Left colon (tissue), 2 donors: Measurements from ENCODE around the gene GPN2. TPM values are rescaled to one million over a fixed set of nuclear protein-coding genes. Genes with fewer than 3 reads are reported as not detected.
"Not testable (repeated sequence)": the region's sequence is repeated elsewhere in the genome, so short reads cannot be mapped to it uniquely, and the experiment has no call there.

Source experiments
- ATAC-seq: fragments of 200-7000 bp; cut with Tn5 transposase; one replicate; pipeline ENCODE4 v1.9.1; 2020; ENCODE audit warnings: mild to moderate bottlenecking, moderate library complexity
- DNase-seq, 2 donors: peaks; one replicate each; pipeline ENCODE4 v3.0.0-alpha.2; 2020
- intact Hi-C, 2 donors: fragments of 100-400 bp; cut with DNase I in 1 of 2; cut with micrococcal nuclease in 1 of 2; formaldehyde crosslinking; loops; one replicate each; pipeline versions ENCODE4 v1.11.2 to v1.14.0; 2022; cut with DNase I, micrococcal nuclease
- total RNA-seq, 2 donors: library from RNA; stranded (reverse); fragmentation: NEBNext Ultra II Directional; extraction: Animal tissue kit (Norgen Biotek cat#: 25700); gene quantifications; one replicate each; pipeline ENCODE4 v1.2.1, GENCODE V29; 2021
- donor health status: DM: no; HTN: no; CAD: no.
- donor health status: DM: yes; HTN: yes; CAD: no.

GPN2 gene
- total RNA-seq, 2 donors from 2014 or later = 33.8 to 38.8 TPM

DNA sequence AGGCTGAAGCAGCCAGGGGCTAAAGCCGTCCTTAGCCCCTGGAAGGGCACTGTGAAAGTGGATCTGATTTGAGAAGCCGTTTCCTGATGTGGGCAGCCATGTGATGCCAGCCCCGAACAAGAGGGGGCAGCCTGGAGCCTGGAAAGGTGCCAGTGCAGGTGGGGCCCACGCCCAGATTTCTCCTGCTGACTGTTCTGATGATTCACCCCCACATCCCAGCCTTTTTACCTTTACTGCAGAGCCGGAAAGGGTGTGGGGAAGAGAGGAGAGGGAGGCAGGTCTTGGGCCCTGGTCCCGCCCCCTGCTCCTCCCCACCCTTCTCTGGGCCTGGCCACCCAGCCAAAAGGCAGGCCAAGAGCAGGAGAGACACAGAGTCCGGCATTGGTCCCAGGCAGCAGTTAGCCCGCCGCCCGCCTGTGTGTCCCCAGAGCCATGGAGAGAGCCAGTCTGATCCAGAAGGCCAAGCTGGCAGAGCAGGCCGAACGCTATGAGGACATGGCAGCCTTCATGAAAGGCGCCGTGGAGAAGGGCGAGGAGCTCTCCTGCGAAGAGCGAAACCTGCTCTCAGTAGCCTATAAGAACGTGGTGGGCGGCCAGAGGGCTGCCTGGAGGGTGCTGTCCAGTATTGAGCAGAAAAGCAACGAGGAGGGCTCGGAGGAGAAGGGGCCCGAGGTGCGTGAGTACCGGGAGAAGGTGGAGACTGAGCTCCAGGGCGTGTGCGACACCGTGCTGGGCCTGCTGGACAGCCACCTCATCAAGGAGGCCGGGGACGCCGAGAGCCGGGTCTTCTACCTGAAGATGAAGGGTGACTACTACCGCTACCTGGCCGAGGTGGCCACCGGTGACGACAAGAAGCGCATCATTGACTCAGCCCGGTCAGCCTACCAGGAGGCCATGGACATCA is 27.1 kb downstream of the GPN2 start, which contains the start of gene SFN:
Gene SFN (plus strand): TSS at position 369 of the 904 bp plus-strand sequence. CDS start 64 bp downstream, at position 433.
- ATAC-seq = peak; percentile 73
- intact Hi-C loops = no loop called here
- DNase-seq = peak; percentile 88 to 92

DNA sequence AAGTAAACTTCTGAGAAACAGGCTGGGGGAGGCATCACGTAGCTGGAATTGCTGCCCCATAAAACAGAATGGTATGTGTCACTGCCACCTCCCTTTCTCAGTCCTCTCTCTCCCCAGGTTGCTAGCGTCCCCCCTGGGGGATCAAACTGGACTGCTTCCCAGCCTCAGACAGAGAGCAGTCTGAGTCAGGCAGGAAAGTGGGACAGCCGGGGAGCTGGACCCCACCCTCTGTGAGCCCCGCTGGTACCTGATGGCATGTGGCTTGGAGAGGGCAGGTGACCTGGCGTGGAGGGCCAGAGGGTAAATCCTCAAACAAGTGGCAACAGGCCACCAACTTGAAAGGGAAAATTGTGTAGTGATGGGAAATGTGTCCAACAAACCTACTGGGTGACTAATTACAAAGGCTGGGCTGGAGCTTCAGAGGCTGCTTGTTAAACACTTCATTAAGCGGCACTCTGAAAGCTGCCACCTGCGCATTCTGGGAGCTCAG is 28.1 kb downstream of the GPN2 start:
- intact Hi-C loops = no loop called here
- DNase-seq (no peak), ATAC-seq (no peak)

DNA sequence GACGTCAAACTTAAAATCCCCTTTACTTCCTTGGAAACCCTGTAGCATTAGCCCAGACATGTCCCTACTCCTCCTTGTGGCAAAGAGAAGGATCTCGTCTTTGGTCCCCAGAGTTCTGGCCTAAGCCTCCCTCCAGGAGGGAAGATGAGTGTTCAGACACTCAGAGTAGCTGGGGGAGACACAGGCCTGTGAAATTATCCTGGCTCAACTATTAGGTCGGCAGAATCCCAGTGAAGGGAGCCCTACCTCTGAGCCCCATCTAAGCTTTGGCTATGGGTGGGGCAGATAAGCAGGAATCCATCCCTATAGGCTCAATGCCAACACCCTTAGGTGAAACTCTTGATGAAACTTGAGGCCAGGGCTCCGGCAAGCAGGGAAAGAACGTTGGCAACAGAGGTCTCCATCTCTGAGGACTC is 28.8 kb downstream of the GPN2 start:
- no peak for ATAC-seq
- no peak for DNase-seq
- intact Hi-C loops = no loop called here

GRCh38 chr1:26858891-26859640 is 31.0 kb downstream of the GPN2 start:
- ATAC-seq = no peak
- intact Hi-C loops = no loop called here
- no peak for DNase-seq

DNA sequence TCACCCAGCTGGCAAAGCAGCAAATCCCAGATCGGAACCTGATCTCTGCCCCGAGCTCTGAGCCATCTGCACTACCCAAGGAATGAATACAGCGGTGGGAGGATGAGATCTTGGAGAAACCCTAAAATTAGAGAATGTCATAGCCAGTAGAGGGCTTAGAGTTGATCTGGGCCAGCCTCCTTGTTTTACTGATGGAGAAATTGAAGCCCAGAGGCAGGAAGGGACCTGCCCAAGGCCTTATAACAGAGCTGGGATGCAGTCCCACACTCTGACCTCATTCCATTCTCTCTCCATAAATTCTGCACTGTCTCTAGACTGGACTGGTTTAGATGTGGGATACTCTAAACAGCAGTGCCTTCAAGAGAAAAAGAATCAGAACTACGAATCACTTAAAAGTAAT is 31.9 kb downstream of the GPN2 start:
- intact Hi-C loops = no loop called here
- ATAC-seq = no peak
- DNase-seq = no peak

DNA sequence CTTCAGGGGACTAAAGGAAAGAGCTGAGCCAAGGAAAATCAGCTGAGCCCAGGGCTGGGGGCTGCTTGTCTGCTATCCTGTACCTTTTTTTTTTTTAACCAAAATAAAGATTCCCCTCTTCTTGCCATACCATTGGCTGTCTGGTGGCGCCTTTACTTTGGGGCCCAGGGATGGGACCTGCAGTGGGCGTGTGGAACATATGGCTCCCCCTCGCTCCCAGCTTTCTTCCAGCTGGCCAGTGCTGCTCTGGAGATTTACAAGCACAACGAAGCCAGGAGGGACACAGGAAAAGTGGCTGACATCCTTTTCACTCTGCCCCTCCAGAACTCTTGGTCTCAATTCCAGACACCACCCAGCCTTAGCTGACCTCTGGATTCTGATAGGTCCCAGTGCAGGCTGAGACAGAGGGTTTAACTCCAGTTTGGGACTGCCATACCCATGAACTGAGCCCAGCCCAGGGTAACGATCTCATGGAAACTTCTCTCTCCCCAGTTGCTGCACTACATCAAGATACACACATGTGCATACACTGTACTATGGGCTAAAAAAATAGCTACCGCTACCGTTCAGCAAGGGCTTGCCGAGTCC is 32.5 kb downstream of the GPN2 start:
- no peak for ATAC-seq
- intact Hi-C loops = no loop called here
- DNase-seq = no peak

DNA sequence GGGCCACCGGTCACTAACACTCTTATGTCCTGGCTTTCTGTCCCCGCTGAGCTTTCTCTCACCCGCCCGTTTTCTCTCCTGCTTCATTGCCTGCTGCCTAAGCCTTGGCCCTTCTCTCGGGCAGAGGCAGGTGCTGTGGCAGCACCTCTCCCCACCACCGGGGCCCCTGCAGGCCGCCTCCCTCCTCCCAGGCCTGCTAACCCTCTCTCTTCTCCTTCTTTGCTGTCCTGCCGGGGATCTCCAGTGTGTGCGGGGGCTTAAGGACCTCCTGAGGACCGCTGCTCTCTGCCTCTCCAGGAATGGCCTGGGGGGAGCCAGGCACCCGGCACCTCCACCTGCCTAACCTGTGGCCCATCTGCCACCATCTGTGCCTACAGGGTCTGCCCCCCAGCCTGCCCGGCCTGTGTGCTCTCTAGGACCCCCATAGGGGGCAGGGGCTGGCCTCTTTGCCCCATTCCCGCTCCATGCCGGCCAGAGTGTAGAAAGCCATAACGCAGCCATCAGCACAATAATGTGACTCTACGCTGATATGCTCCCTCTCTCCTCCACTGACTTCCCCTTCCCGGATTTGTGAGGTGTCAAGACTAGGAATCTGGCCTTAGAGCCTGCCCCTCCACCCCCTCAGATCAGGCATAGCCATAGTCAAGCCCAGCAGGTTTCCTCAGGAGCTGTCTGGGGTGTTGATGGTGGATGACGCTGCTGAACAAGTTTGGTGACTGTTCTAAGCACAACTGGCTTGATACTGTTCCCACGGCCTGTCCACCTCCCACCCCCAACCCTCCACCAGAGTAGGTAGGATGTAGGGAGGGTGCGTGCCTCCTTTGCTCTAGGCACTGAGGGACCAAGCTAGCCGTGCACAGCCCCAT is 33.2 kb downstream of the GPN2 start:
- ATAC-seq = no peak
- intact Hi-C loops = no loop called here

DNA sequence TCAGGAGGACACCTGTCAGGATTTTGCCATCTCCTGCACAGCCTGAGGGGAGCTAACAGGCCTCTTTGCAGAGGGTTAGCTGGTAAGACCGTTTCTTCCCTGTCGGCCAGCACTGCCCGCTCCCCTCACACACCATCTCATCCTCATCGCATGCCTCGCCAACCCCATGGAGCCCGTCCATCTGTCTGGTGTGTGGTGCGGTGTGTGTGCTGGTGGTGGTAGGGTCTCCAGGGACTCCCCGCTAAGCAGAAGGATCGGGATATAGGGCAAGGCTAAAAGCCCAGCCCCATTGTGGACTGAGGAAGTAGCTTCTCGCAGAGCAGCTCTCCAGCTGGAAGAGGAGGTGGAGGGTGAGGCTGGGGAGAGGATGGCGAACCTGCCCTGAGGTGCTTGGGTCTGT is 33.9 kb downstream of the GPN2 start:
- DNase-seq (no peak), ATAC-seq (no peak)
- intact Hi-C loops = no loop called here

More for the DNA sequence above, 33.2 kb downstream of the GPN2 start:
- DNase-seq = no peak

DNA sequence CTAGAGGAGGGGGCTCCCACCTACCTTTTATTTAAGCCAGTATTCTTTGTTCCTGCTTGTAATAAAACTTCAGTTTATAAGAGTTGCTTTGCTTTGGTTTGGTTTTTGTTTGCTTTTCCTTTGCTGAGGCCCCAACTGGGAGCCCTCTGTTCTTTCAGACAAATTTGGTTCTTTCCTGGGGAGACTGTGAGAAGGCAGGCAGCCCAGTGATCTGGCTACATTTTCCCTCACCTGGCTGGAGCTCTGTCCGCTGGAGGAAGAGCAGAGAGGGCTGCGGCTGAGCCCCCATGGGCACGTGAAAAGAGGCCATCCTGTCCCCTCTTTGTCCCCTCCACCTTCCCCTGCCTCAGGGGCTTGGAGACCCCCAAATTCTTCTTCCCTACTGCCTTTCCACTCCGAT is 34.4 kb downstream of the GPN2 start:
- intact Hi-C loops = no loop called here
- no peak for DNase-seq
- no peak for ATAC-seq

DNA sequence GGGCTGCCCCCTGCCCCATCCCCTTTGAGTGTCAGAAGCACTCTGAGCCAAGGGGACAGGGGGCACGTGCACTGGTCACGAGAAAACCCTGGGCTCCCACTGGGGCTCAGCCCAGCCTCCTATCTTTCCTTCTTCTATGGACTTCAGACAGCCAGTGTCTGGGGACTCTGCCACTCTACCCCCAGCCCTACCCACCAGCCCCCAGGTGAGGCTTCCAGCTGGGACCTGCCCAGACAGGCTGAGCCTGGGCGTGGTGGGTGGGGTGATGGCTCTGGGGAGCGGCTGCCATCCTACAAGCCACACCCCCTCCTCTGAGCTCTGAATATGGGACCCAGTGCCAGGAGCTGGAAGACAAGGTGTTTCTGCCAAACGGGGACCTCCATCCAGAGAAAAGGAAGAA is 35.2 kb downstream of the GPN2 start:
- ATAC-seq (peak; percentile 84), DNase-seq (peak; percentile 85 to 90)
- intact Hi-C loops = no loop called here

GRCh38 chr1:26853600-26853999 is 36.5 kb downstream of the GPN2 start:
- DNase-seq = no peak
- no peak for ATAC-seq
- intact Hi-C loops = no loop called here

DNA sequence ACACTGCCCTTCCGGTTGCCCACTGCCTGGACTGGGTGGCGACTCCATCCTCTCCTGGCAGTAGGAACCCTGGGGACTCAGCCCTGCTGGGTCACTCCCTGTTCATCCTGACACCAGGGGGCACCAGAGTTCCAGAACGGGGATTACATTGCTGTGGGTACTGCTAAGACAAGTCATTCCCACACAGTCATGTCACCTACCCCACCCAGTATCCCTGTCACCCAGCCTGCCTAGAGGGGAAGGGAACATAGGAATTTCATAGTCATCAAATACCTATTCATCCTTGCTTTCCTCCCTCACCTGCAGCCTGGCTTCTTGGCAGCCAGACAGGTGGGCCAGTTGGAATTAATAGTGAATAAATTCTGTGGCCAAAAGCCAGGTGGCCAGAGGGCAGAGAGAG is 36.9 kb downstream of the GPN2 start:
- peak; percentile 56 for ATAC-seq
- DNase-seq = peak; percentile 89 to 97
- intact Hi-C loops = no loop called here

DNA sequence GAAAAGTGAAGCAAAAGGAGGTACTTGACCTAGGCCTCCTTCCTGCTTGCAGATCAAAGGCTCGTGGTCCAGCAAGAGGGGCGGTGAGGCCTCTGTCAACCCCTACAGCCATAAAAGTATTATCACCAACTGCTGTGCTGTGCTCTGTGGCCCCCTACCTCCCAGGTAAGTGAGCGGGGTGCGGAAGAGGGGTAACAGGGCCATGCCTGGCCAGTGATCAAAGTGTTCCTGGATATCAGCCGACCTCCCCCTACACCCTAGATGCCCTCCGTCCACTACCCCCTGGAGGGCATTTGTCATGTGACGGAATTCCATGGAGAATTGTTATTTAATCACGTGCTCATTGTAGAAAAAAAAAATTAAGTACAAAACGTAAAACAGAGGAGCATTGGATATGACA is 37.4 kb downstream of the GPN2 start:
- no peak for ATAC-seq
- intact Hi-C loops = no loop called here
- DNase-seq = no peak

- ATAC-seq (no peak), DNase-seq (no peak)
- intact Hi-C loops = no loop called here
Observed at GRCh38 chr1:26851106-26851684, 38.9 kb downstream of the GPN2 start.

- intact Hi-C loops = no loop called here
- DNase-seq (peak; percentile 90 to 96), ATAC-seq (peak; percentile 83)
Observed at GRCh38 chr1:26848941-26849774, 40.9 kb downstream of the GPN2 start.

GRCh38 chr1:26848499-26848898 is 41.6 kb downstream of the GPN2 start:
- intact Hi-C loops = no loop called here
- ATAC-seq (no peak), DNase-seq (no peak)

DNA sequence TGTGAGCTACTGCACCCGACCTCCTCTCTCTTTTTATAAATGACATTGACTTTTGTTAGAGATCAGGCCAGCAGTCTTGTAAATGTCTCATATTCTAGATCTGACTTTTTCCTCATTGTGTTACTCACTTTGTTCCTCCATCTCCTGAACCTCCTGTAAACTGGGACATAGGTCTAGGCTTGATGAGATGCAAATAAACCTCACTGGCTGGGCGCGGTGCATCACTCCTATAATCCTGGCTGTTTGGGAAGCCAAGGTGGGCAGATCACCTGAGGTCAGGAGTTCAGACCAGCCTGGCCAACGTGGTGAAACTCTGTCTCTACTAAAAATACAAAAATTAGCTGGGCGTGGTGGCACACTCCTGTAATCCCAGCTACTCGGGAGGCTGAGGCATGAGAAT is 42.3 kb downstream of the GPN2 start:
- peak in 1 of 2 donors; percentile 51 for DNase-seq
- peak; percentile 52 for ATAC-seq
- intact Hi-C loops = not testable (repeated sequence)
